GM15510 (cell line): ENCODE measurements around the gene GTPBP6.

Experiments used
- POLR2A ChIP-seq: IDR thresholded peaks from 3 replicates; pipeline ENCODE4 v1.6.1; 2011; ENCODE audit warnings: borderline replicate concordance; ENCODE audit not compliant: insufficient read length; ENCODE audit errors: extremely low read depth

GTPBP6 gene

GRCh38 chrX:332496-332860 lies 13.9 kb upstream of the GTPBP6 start:
- TF ChIP-seq POLR2A = no peak

DNA sequence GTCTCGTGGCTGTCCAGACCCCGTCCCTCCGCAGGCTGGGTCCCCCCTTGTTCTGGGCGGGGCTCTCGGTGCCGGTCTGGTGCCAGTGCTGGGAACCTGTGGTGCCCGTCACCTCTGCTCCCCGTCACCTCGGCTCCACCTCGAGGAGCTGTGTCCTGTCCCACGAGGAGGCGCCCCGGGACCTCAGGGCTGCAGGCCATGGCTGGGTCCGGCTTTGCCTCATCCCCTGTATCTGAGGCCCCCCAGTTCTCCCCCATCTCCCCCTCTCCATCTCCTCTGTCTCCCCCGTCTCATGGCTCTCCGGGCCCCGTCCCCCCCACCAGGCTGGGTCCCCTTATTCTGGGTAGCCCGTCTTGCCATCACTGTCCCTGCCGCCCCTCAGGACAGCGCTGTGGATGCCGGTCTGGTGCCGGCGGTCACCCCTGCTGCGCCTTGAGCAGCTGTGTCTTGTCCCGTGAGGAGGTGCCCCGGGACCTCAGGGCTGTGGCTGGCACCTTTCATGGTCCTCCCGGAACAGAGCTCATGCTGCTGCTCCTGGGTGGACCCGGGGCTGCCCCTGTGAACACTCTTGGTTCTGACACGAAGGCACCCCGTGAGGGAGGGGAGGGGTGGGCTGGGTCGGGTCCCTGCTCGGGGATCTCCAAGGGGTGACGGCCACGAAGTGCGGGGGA lies 13.4 kb upstream of the GTPBP6 start:
- peak; percentile 6 for TF ChIP-seq POLR2A

- TF ChIP-seq POLR2A = peak; percentile 4
Measured at GRCh38 chrX:331151-331824, 12.7 kb upstream of the GTPBP6 start.

- no peak for TF ChIP-seq POLR2A
Measured at GRCh38 chrX:330726-331150, 12.1 kb upstream of the GTPBP6 start.

DNA sequence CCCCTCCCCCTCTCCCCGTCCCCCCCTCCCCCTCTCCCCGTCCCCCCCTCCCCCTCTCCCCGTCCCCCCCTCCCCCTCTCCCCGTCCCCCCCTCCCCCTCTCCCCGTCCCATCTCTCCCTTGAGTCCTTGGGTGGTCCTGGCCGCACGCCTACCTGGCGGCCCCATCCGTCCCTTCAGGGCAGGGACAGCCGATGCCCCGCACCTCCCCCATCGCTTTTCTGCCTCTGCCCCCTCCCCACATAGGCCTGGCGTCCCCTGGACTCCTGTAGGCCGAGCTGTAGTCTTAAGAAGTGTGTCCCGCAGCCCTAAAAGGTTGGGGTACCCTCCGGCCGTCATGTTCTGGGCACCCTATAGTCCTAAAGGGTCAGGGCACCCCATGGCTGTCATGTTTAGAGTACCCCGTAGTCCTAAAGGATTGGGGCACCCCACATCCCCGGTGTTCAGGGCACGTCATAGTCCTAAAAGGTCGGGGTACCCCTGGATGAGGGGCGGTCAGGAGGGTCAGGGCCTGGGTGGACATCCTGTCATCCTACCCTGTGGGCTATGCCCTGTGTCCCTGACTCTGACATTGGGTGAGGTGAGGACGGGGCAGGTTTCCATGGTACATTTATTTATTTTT lies 10.8 kb upstream of the GTPBP6 start:
- TF ChIP-seq POLR2A = no peak

GRCh38 chrX:327660-328126 lies 9.1 kb upstream of the GTPBP6 start:
- no peak for TF ChIP-seq POLR2A

- TF ChIP-seq POLR2A = no peak
Measured at GRCh38 chrX:323721-324628, 5.4 kb upstream of the GTPBP6 start.

DNA sequence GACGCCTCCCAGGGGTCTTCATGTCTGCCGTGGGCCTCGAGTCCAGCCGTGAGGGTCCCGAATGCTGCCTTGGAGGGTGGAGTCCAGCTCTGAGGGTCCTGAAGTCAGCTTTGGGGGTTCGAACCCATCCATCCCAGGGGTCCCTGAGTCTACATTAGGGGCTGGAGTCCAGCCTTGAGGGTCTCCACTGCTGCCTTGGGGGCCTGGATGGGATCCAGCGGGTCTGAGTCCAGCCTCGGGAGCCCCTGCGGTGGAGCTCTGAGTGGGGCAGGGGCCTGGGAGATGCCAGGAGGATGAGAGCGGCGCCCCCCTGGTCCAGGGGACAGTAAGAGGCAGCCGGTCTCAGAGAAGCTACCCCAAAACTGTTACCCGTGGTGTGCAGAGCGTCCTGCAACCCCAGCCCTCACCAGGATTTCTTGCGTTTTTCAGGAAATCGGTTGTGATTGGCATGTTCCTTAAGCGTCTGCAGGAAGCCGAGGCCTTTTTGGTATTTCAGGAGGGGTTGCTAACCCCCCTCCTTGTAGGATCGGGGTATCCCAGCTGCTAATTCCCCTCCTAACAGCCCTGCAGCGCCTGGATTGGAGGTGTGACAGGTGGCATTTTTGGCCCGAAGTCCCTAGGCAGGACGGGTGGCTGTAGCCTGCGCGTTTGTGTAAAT lies 1.7 kb upstream of the GTPBP6 start:
- TF ChIP-seq POLR2A = no peak

DNA sequence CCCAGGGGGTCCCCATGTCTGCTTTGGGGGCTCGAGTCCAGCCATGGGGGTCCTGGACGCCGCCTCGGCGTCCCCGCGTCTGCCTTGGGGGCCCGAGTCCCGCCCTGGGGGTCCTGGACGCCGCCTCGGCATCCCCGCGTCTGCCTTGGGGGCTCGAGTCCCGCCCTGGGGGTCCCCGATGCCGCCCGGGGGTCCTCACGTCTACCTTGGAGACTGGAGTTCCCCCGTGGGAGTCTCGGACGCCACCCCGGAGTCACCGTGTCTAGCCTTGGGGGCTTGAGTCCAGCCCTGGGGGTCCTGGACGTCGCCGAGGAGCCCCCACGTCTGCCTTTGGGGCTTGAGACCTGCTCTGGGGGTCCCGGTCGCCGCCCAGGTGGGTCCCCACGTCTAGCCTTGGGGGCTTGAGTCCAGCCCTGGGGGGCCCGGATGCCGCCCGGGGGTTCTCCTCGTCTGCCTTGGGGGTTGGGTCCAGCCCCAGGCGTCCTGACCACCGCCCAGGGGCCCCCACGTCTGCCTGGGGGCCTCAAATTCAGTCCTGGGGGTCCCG lies 1.1 kb upstream of the GTPBP6 start:
- peak; percentile 16 for TF ChIP-seq POLR2A

DNA sequence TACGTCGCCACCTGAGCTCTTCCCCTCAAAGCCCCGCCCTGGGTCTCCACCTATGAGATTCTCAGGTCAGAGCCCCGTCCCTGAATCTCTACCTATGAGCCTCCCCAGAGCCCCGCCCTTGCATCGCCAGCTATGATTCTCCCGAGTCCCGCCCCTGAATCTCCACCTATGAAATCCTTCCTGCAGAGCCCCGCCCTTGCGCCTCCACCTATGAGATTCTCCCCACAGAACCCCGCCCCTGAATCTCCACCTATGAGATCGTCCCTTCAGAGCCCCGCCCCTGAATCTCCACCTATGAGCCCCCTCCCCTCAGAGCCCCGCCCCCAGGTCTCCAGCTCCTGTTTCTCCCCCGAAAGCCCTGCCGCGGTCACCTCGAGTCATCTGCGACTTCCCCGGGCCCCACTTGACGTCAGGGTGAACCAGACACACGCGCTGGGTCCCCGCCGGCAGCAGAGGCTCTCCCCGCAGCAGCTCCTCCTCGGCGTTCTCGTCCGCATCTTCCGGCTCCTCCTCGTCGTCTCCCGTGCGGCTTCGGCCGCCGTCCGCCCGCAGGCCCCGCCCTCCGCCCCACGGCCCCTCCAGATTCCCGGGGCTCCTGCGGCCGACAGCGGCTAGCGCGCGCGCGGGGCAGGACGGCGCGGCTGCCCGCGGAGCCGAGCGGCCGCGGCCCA lies 393 bp downstream of the GTPBP6 start:
- TF ChIP-seq POLR2A = peak; percentile 72

DNA sequence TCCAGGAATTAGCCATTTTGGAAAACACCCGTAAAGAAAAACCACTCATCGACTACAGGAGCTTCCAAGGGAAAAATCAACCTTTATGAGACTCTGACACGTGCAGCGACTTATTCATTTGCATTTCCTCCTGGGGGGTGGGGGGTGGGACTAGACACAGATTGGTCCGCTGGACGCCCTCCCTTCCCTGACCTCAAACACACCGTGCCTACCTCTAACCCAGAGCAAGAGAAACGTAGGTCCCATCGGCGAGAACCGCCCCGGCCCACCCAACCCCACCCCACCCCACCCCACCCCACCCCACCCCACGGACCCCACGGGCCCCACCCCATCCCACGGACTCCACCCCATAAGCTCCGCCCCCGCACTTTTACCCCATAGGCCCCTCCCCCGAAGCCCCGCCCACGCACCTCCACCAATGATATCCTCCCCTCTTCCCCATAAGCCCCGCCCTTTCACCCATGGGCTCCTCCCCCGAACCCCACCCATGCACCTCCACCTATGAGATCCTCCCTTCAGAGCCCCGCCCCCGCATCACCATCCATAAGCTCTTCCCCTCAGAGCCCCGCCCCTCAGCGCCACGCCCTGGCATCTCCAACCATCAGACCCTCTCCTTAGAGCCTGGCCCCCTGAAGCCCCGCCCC lies 1.1 kb downstream of the GTPBP6 start:
- TF ChIP-seq POLR2A = no peak

DNA sequence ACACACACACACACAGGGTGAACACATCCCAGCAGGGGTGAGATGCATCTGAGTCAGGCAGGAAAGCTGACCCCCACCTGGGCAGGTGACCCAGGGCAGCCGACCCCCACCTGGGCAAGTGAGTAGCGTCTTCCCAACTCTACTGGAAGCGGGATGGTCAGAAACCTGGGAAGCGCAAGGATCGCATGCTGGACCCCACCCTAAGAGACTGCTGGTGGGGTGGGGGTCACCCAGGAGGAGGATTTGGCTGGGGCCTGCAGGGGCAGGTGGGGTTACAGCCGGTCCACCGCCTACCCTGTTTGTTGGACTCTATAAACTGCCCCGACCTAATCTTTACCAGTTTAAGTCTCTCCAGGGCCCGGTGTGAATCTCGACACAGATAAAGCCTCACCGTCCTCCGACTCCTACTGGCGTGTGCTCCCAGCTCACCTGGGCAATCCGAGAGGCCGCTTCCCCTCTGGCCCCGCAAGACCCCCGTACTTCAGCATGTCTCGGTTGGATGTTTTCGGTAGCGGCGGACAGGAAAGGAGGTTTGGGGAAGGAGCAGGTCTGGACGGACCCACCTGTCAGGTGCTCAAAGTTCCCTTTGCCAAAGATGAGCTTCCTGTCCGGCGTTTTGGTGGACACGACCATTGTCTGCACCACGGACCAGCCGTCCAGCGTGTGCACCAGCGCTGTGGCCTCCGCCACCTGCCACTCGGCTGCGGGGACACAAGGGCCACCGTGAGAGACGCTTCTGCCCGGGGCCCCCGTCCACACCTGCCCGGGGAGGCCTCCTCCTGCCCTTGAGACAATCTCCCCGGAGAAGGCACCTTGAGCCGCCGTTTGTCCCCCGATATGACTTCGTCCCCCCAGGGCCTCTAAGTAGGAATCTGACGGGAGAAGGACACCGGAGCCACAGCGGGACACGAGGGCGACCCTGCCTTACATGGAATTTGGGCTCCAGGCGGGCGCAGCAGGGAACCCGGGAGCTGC lies 2.0 kb downstream of the GTPBP6 start:
- no peak for TF ChIP-seq POLR2A
